ENCODE measurements around the gene RASA3. TPM values are rescaled to one million over a fixed set of nuclear protein-coding genes. Genes with fewer than 3 reads are reported as not detected.

Gene RASA3
- total RNA-seq, 2 donors from 2014 or later = 8.6 to 12.5 TPM

DNA sequence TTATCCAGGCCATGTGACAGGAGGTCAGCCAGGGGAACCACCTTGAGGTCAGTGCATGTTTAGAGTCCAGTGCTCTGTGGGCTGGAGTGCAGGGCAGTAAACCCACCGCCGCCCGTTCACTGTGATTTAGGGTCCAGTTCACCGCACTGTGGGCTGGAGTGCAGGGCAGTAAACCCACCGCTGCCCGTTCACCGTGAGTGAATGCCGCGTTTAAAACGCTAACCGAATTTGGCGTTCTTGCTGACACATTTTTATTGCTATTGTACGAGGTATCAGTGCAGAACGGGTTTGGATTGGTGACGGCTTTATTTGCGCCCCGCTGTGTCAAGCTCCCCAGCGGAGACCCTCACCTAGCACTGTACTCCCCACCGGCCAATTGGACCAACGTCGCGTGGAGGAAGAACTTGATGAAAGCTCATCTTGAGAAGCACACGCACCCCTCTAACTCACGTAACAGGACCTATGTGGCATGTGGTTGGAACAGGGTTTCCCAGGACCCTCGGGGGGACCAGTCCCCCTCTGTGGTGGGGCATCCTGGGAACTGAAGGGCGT, 186.5 kb downstream of the RASA3 start:
- Histone ChIP-seq H3K4me3 (no peak overlapping the region), H3K27me3 (replicated peaks; ENCODE audit: insufficient read depth) (no peaks in the 10 kb centered on the region), H3K9me3 (no peaks in the 10 kb centered on the region), H3K4me1 (replicated peaks) (no peaks in the 10 kb centered on the region), H3K36me3 (no peaks in the 10 kb centered on the region), H3K27ac (no peak overlapping the region)
- intact Hi-C loops (cut with DNase I) = loop anchor here (2.0 to 5.0 kb wide), 3 partner anchors 84 to 324 kb away; partner anchors contain the start of gene GAS6
- WGBS = 85% methylated on average over 26 of the region's 26 CpGs
- DNase-seq (ENCODE audit: low spot score) = no peak
- TF ChIP-seq, protein P1, sequence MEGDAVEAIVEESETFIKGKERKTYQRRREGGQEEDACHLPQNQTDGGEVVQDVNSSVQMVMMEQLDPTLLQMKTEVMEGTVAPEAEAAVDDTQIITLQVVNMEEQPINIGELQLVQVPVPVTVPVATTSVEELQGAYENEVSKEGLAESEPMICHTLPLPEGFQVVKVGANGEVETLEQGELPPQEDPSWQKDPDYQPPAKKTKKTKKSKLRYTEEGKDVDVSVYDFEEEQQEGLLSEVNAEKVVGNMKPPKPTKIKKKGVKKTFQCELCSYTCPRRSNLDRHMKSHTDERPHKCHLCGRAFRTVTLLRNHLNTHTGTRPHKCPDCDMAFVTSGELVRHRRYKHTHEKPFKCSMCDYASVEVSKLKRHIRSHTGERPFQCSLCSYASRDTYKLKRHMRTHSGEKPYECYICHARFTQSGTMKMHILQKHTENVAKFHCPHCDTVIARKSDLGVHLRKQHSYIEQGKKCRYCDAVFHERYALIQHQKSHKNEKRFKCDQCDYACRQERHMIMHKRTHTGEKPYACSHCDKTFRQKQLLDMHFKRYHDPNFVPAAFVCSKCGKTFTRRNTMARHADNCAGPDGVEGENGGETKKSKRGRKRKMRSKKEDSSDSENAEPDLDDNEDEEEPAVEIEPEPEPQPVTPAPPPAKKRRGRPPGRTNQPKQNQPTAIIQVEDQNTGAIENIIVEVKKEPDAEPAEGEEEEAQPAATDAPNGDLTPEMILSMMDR (IDR thresholded peaks at IDR 0.05) = no peak
- TF ChIP-seq POLR2A (IDR thresholded peaks at IDR 0.05) (no peak), POLR2AphosphoS5 (IDR thresholded peaks at IDR 0.05) (no peak)

DNA sequence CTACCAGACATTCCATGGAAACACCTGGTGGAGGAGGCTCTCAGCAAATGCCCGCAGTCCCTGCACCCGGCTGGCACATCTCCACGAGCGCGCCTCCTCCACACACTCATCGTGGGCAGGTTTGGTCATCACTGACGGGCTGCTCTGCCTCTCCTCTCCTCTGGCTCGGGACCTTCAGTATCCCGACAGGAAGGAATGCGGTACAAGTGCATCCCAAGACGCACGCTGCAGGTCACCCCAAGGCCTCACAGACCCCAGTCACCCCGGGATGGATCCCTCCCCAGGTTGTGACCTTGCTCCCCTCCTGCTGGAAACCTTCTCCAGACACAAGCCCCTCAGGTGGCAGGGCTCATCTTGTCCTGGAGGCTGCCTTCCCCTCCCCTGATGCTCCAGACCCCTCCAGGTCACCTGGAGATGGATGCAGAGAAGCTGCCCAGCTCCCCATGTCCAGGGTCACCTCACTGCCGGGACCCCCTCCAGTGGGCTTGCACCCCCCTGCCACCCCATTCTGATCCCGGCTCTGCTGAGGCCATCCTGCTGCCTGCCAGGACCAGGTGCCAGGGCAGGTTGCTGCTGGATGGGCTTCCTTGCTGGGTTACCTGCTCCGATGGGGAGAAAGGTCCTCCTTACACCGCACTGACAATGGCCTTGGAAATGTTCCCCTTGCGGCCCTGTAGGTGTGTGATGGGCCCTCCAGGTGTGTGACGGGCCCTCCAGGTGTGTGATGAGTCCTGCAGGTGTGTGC, 188.4 kb downstream of the RASA3 start:
- Histone ChIP-seq H3K27me3 (replicated peaks; ENCODE audit: insufficient read depth) (no peaks in the 10 kb centered on the region), H3K4me1 (replicated peaks) (no peaks in the 10 kb centered on the region), H3K36me3 (no peaks in the 10 kb centered on the region), H3K27ac (no peak overlapping the region), H3K4me3 (no peak overlapping the region), H3K9me3 (no peaks in the 10 kb centered on the region)
- no peak for DNase-seq (ENCODE audit: low spot score)
- intact Hi-C loops (cut with DNase I) = no loop called here
- 93% methylated on average over 19 of the region's 19 CpGs for WGBS
- TF ChIP-seq, protein P1 (IDR thresholded peaks at IDR 0.05) = no peak
- TF ChIP-seq POLR2AphosphoS5 (IDR thresholded peaks at IDR 0.05) (no peak), POLR2A (IDR thresholded peaks at IDR 0.05) (no peak)

DNA sequence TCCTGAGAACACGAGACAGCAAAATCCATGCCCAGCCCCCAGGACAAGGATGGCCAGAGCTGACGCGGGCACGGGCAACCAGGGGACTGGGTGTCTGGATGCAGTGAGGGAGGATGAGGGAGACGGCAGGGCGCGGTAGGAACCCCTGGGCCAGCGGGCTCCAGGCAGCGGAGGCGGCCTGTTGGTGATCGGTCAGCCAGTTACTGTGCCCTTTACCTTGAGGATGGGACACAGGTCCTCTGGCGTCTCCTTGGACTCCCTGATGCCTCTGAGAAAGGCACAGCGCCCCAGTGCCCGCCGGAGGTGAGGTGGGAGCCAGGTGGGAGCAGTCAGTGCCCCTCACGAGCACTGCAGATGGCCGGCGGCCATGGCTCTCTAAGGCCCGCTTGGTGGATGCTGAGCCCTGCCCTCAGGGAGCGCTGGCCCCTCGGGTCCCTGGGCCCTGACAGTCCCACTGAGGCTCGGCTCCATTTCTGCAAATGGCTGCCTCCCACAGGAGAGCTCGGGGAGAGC, 189.8 kb downstream of the RASA3 start:
- intact Hi-C loops (cut with DNase I) = no loop called here
- H3K4me3 ChIP-seq = no peak overlapping the region
- H3K4me1 ChIP-seq (replicated peaks) = no peaks in the 10 kb centered on the region
- DNase-seq (ENCODE audit: low spot score) = no peak
- no peaks in the 10 kb centered on the region for H3K36me3 ChIP-seq
- no peaks in the 10 kb centered on the region for H3K27me3 ChIP-seq (replicated peaks; ENCODE audit: insufficient read depth)
- no peak overlapping the region for H3K27ac ChIP-seq
- H3K9me3 ChIP-seq = no peaks in the 10 kb centered on the region
- TF ChIP-seq POLR2A (IDR thresholded peaks at IDR 0.05) (no peak), POLR2AphosphoS5 (IDR thresholded peaks at IDR 0.05) (no peak)
- TF ChIP-seq, protein P1 (IDR thresholded peaks at IDR 0.05) = no peak
- 96% methylated on average over 23 of the region's 23 CpGs for WGBS

DNA sequence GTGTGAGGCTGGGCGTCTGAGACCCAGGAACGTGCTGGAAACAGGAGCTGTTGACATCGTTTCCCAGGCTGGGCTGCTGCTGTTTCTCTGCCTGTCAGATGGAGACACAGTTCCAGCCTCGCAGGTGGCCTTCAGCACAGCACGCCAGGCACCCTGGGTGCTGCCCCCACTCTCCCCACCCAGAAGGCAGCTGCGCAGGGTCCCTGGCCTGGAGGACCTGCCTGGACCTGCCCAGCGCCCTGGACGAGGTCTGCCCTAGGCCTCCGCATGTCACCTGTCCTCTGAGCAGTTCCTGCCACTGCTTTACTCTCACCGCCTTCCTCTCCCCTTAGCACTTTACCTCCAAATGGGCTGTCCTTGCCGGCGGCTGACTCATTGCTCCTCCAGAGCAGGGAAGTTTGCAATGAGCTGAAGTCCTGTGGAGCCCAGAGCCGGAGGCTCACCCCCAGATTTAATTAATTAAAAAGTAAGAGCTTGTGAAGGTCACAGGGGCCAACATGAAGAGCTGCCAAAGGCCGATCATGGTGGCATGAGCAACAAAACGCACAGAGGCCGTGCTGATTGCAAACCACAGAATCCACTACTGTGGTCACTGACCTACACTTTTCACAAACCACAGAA, 190.7 kb downstream of the RASA3 start:
- Histone ChIP-seq H3K36me3 (no peaks in the 10 kb centered on the region), H3K9me3 (no peaks in the 10 kb centered on the region), H3K4me1 (replicated peaks) (no peaks in the 10 kb centered on the region), H3K27ac (no peak overlapping the region), H3K4me3 (no peak overlapping the region), H3K27me3 (replicated peaks; ENCODE audit: insufficient read depth) (no peaks in the 10 kb centered on the region)
- intact Hi-C loops (cut with DNase I) = no loop called here
- 87% methylated on average over 12 of the region's 16 CpGs for WGBS
- no peak for TF ChIP-seq POLR2A (IDR thresholded peaks at IDR 0.05)
- no peak for DNase-seq (ENCODE audit: low spot score)

DNA sequence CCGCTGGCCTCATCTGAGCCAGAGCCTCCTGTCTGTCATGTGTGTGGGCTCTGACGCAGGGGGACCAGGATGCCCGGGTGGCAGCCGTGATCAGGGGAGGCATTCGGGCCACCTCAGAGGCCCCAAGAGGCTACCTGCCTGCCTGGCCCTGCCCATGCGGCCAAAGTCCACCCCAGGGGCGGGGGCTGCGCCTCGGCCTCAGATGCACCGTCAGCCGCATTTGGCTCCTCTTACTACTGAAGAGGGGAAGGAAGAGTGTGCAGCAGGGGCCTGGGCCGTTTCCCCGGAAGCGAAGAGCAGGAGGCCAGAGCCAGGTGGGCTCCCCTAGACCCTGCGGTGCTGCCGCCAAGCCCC, 192.5 kb downstream of the RASA3 start:
- H3K4me3 ChIP-seq = no peak overlapping the region
- H3K9me3 ChIP-seq = no peaks in the 10 kb centered on the region
- no peaks in the 10 kb centered on the region for H3K36me3 ChIP-seq
- intact Hi-C loops (cut with DNase I) = no loop called here
- 88% methylated on average over 16 of the region's 16 CpGs for WGBS
- H3K27me3 ChIP-seq (replicated peaks; ENCODE audit: insufficient read depth) = no peaks in the 10 kb centered on the region
- H3K4me1 ChIP-seq (replicated peaks) = no peaks in the 10 kb centered on the region
- no peak for TF ChIP-seq POLR2A (IDR thresholded peaks at IDR 0.05)
- TF ChIP-seq, protein P1 (IDR thresholded peaks at IDR 0.05) = no peak
- TF ChIP-seq POLR2AphosphoS5 (IDR thresholded peaks at IDR 0.05) = no peak
- no peak overlapping the region for H3K27ac ChIP-seq
- DNase-seq (ENCODE audit: low spot score) = no peak
